GM23338 (cell line): ENCODE data around the gene DLG4. TPM values are rescaled to one million over a fixed set of nuclear protein-coding genes. Genes with fewer than 3 reads are reported as not detected.
A peak's percentile ranks its signal among the peaks of the same experiment; 100 is the strongest.

Experiments
- microRNA counts: library from miRNA; unstranded; fragments of <30 nt; microRNA quantifications from one replicate; lab custom pipeline; 2017
- microRNA-seq: library from miRNA; unstranded; fragments of <30 nt; microRNA quantifications from one replicate; pipeline ENCODE4, GENCODE V29; 2017
- polyA plus RNA-seq: library from polyadenylated mRNA; unstranded; fragments of >200 nt; fragmentation: Nextera tagmentation; extraction: Ambion mirVana; gene quantifications from 2 replicates; pipeline ENCODE4 v1.2.1, GENCODE V29; 2016
- small RNA-seq: library from RNA; depleted of rRNA; stranded (forward); fragments of <200 nt; gene quantifications from one replicate; pipeline ENCODE3, GENCODE V24; 2014; ENCODE audit warnings: low replicate concordance
- total RNA-seq: library from RNA; depleted of rRNA; stranded (reverse); fragments of >200 nt; shearing (Covaris generic); gene quantifications from 2 replicates; pipeline ENCODE4 v1.2.3, GENCODE V29; 2014; rRNA removed

The DLG4 gene
- total and polyA plus RNA-seq, 2 experiments from 2014 or later: 11.1 to 31.0 TPM

MicroRNAs encoded within 50 kb of the gene (microRNA counts, 767-probe panel; counts per million panel counts)
- microRNA hsa-miR-324-3p (lab: Ali Mortazavi, UCI) (not detected), microRNA hsa-miR-324-5p (lab: Ali Mortazavi, UCI) (not detected)

Small RNAs within 50 kb of the gene (microRNA-seq; reads per million reads assigned to microRNA genes)
- 341 reads per million, percentile 80 among the genes with 10 or more reads in this experiment for gene MIR324

Small RNAs within 50 kb of the gene (small RNA-seq; reads per million reads assigned to genes)
- gene AC120057.4 (not detected), gene MIR324 (1.5 reads per million, percentile 74 among the genes with 10 or more reads in this experiment), gene RF00019 (not detected)

Other genes starting within 250 kb of the DLG4 start
Only the 30 nearest of the 33 such genes appear.
- 126 and 134 TPM in 2 replicates for gene RNASEK, start 207.2 kb downstream of the DLG4 start, total RNA-seq
- gene RNASEK, start 207.2 kb downstream of the DLG4 start, polyA plus RNA-seq: 296 and 298 TPM in 2 replicates
- 4.2 and 4.5 TPM in 2 replicates for gene BCL6B, start 196.8 kb downstream of the DLG4 start, total RNA-seq
- 2.1 and 3.3 TPM in 2 replicates for gene BCL6B, start 196.8 kb downstream of the DLG4 start, polyA plus RNA-seq
- 4.4 and 4.7 TPM in 2 replicates for gene SLC16A13, start 183.8 kb downstream of the DLG4 start, total RNA-seq
- 1.2 and 2.2 TPM in 2 replicates for gene SLC16A13, start 183.8 kb downstream of the DLG4 start, polyA plus RNA-seq
- 0.42 TPM in 1 of 2 replicates, not detected in the other for gene SLC16A11, start 175.7 kb downstream of the DLG4 start, total RNA-seq
- gene SLC16A11, start 175.7 kb downstream of the DLG4 start, polyA plus RNA-seq: 0.68 and 1.4 TPM in 2 replicates
- gene CLEC10A, start 139.6 kb downstream of the DLG4 start, total RNA-seq: not detected in 2 replicates
- gene CLEC10A, start 139.6 kb downstream of the DLG4 start, polyA plus RNA-seq: not detected in 2 replicates
- gene ASGR2, start 105.0 kb downstream of the DLG4 start, total RNA-seq: 0.97 TPM in 1 of 2 replicates, not detected in the other
- gene ASGR2, start 105.0 kb downstream of the DLG4 start, polyA plus RNA-seq: not detected in 2 replicates
- gene ASGR1, start 40.5 kb downstream of the DLG4 start, total RNA-seq: 5.3 and 9.0 TPM in 2 replicates
- gene ASGR1, start 40.5 kb downstream of the DLG4 start, polyA plus RNA-seq: 5.9 and 8.3 TPM in 2 replicates
- gene ACADVL, start 102 bp upstream of the DLG4 start, total RNA-seq: 108 and 152 TPM in 2 replicates
- gene ACADVL, start 102 bp upstream of the DLG4 start, polyA plus RNA-seq: 139 and 156 TPM in 2 replicates
- 53.9 and 80.6 TPM in 2 replicates for gene DVL2, start 14.7 kb upstream of the DLG4 start, total RNA-seq
- gene DVL2, start 14.7 kb upstream of the DLG4 start, polyA plus RNA-seq: 17.6 and 19.7 TPM in 2 replicates
- 33.2 and 51.0 TPM in 2 replicates for gene PHF23, start 19.6 kb upstream of the DLG4 start, total RNA-seq
- gene PHF23, start 19.6 kb upstream of the DLG4 start, polyA plus RNA-seq: 35.4 and 36.6 TPM in 2 replicates
- 88.8 and 128 TPM in 2 replicates for gene GABARAP, start 22.6 kb upstream of the DLG4 start, total RNA-seq
- gene GABARAP, start 22.6 kb upstream of the DLG4 start, polyA plus RNA-seq: 497 and 520 TPM in 2 replicates
- 93.4 and 109 TPM in 2 replicates for gene CTDNEP1, start 31.9 kb upstream of the DLG4 start, total RNA-seq
- gene CTDNEP1, start 31.9 kb upstream of the DLG4 start, polyA plus RNA-seq: 48.1 and 55.2 TPM in 2 replicates
- gene ELP5, start 32.4 kb upstream of the DLG4 start, total RNA-seq: 23.2 and 41.4 TPM in 2 replicates
- gene ELP5, start 32.4 kb upstream of the DLG4 start, polyA plus RNA-seq: 38.3 and 40.9 TPM in 2 replicates
- gene CLDN7, start 42.6 kb upstream of the DLG4 start, total RNA-seq: 111 and 117 TPM in 2 replicates
- gene CLDN7, start 42.6 kb upstream of the DLG4 start, polyA plus RNA-seq: 46.1 and 50.7 TPM in 2 replicates
- gene SLC2A4, start 61.9 kb upstream of the DLG4 start, total RNA-seq: 10.2 and 13.6 TPM in 2 replicates
- gene SLC2A4, start 61.9 kb upstream of the DLG4 start, polyA plus RNA-seq: 6.3 and 6.9 TPM in 2 replicates
- gene YBX2, start 74.8 kb upstream of the DLG4 start, total RNA-seq: 20.6 and 36.5 TPM in 2 replicates
- 22.1 and 22.5 TPM in 2 replicates for gene YBX2, start 74.8 kb upstream of the DLG4 start, polyA plus RNA-seq
- gene EIF5A, start 87.8 kb upstream of the DLG4 start, total RNA-seq: 791 and 833 TPM in 2 replicates
- 1,562 and 1,621 TPM in 2 replicates for gene EIF5A, start 87.8 kb upstream of the DLG4 start, polyA plus RNA-seq
- gene GPS2, start 95.5 kb upstream of the DLG4 start, total RNA-seq: 64.8 and 83.4 TPM in 2 replicates
- gene GPS2, start 95.5 kb upstream of the DLG4 start, polyA plus RNA-seq: 117 and 122 TPM in 2 replicates
- gene NEURL4, start 109.5 kb upstream of the DLG4 start, total RNA-seq: 36.8 and 42.3 TPM in 2 replicates
- gene NEURL4, start 109.5 kb upstream of the DLG4 start, polyA plus RNA-seq: 6.3 and 6.7 TPM in 2 replicates
- gene ACAP1, start 116.7 kb upstream of the DLG4 start, total RNA-seq: 30.7 and 35.8 TPM in 2 replicates
- gene ACAP1, start 116.7 kb upstream of the DLG4 start, polyA plus RNA-seq: 40.1 and 43.9 TPM in 2 replicates
- gene KCTD11, start 132.3 kb upstream of the DLG4 start, total RNA-seq: 7.7 and 8.8 TPM in 2 replicates
- 2.2 and 2.3 TPM in 2 replicates for gene KCTD11, start 132.3 kb upstream of the DLG4 start, polyA plus RNA-seq
- gene TMEM95, start 135.3 kb upstream of the DLG4 start, total RNA-seq: not detected in 2 replicates
- gene TMEM95, start 135.3 kb upstream of the DLG4 start, polyA plus RNA-seq: not detected in 2 replicates
- 8.9 and 15.0 TPM in 2 replicates for gene TNK1, start 161.3 kb upstream of the DLG4 start, total RNA-seq
- gene TNK1, start 161.3 kb upstream of the DLG4 start, polyA plus RNA-seq: 6.1 TPM in 2 replicates
- 34.3 and 41.7 TPM in 2 replicates for gene PLSCR3, start 174.7 kb upstream of the DLG4 start, total RNA-seq
- 29.5 and 30.0 TPM in 2 replicates for gene PLSCR3, start 174.7 kb upstream of the DLG4 start, polyA plus RNA-seq
- gene TMEM256, start 184.3 kb upstream of the DLG4 start, total RNA-seq: 127 and 138 TPM in 2 replicates
- 197 and 227 TPM in 2 replicates for gene TMEM256, start 184.3 kb upstream of the DLG4 start, polyA plus RNA-seq
- gene NLGN2, start 188.0 kb upstream of the DLG4 start, total RNA-seq: 26.8 and 38.7 TPM in 2 replicates
- gene NLGN2, start 188.0 kb upstream of the DLG4 start, polyA plus RNA-seq: 14.4 TPM in 2 replicates
- gene SPEM1, start 200.5 kb upstream of the DLG4 start, total RNA-seq: not detected in 2 replicates
- gene SPEM1, start 200.5 kb upstream of the DLG4 start, polyA plus RNA-seq: not detected in 2 replicates
- not detected in 2 replicates for gene SPEM2, start 205.8 kb upstream of the DLG4 start, total RNA-seq
- gene SPEM2, start 205.8 kb upstream of the DLG4 start, polyA plus RNA-seq: not detected in 2 replicates
- not detected in 2 replicates for gene SPEM3, start 209.0 kb upstream of the DLG4 start, total RNA-seq
- gene SPEM3, start 209.0 kb upstream of the DLG4 start, polyA plus RNA-seq: not detected in 2 replicates
- 15.1 and 23.2 TPM in 2 replicates for gene TMEM102, start 215.6 kb upstream of the DLG4 start, total RNA-seq
- gene TMEM102, start 215.6 kb upstream of the DLG4 start, polyA plus RNA-seq: 6.1 and 6.4 TPM in 2 replicates